Activated T-helper 17 cell treated with anti-CD3 and anti-CD28 coated beads, Interleukin-2, amount 50 U/mL, for 72 hours (primary cell): ENCODE measurements around the gene RSPH6A. TPM values are rescaled to one million over a fixed set of nuclear protein-coding genes. Genes with fewer than 3 reads are reported as not detected.

Experiments used
- ATAC-seq: fragments of 150-1000 bp; cut with Tn5 transposase; replicated peaks from 2 replicates; pipeline ENCODE4 v1.10.0; 2021; ENCODE audit warnings: mild to moderate bottlenecking, moderate library complexity
- H3K27ac Mint-ChIP-seq: one replicate; pipeline ENCODE4 v1.8.0; 2022; ENCODE audit warnings: mixed read lengths
- H3K27me3 Mint-ChIP-seq: one replicate; pipeline ENCODE4 v1.8.0; 2022; ENCODE audit warnings: mixed read lengths
- H3K36me3 Mint-ChIP-seq: one replicate; pipeline ENCODE4 v1.8.0; 2022; ENCODE audit warnings: low read depth, mild to moderate bottlenecking, mixed read lengths
- H3K4me1 Mint-ChIP-seq: one replicate; pipeline ENCODE4 v1.8.0; 2022; ENCODE audit warnings: mixed read lengths
- H3K4me3 Mint-ChIP-seq: one replicate; pipeline ENCODE4 v1.8.0; 2022; ENCODE audit warnings: mild to moderate bottlenecking, mixed read lengths
- H3K9me3 Mint-ChIP-seq: one replicate; pipeline ENCODE4 v1.8.0; 2022; ENCODE audit warnings: mixed read lengths
- total RNA-seq, 2 donors: library from RNA; stranded (reverse); gene quantifications; one replicate each; pipeline ENCODE4 v1.2.3, GENCODE V29; 2022

The RSPH6A gene
- total RNA-seq, 2 donors from 2014 or later: 0.26 to 0.40 TPM

DNA sequence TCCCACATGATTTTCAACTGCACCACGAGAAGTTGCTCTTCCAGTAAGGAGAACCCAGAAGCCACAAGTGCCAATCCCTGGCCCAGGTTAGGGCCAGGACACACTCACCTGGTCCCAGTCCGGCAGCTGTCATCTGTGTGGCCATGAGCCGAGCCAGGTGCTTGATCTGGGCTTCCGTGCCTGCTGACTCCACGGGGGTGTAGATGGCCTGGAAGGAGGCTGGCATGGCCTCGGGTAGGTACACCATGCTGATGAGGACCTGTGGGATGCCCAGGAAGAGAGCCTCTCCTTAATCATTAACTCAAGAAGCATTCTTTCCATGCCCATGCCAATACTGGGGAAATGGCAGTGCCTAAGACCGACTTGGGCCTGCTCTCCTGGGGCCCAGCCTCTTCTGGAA is 19.9 kb upstream of the RSPH6A start:
- Mint-ChIP-seq H3K4me3 (no peak overlapping the region), H3K27me3 (no peaks in the 10 kb centered on the region), H3K27ac (no peak overlapping the region), H3K9me3 (no peaks in the 10 kb centered on the region), H3K36me3 (peaks cover 100% of the 10 kb centered on the region), H3K4me1 (no peaks in the 10 kb centered on the region)
- ATAC-seq: no peak

DNA sequence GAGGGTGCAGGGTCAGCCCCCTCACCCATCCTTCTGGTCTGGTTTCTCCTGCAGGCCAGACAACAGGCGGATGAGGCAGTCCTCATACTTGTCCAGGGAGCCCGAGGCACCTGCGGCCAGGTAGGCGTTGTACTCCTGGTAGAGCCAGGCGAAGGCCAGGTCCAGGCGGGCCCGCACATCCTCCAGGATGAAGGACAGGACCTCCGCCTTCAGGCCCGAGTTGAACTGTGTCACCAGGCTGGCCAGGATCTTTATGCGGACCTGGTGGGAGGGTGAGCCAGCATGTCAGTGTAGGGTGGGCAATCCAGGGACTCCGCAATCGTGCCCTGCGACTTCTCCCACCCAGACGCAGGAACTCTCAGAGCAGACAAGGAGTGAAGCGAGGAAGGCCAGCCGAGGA is 13.8 kb upstream of the RSPH6A start:
- no peak overlapping the region for H3K27ac Mint-ChIP-seq
- no peak for ATAC-seq

DNA sequence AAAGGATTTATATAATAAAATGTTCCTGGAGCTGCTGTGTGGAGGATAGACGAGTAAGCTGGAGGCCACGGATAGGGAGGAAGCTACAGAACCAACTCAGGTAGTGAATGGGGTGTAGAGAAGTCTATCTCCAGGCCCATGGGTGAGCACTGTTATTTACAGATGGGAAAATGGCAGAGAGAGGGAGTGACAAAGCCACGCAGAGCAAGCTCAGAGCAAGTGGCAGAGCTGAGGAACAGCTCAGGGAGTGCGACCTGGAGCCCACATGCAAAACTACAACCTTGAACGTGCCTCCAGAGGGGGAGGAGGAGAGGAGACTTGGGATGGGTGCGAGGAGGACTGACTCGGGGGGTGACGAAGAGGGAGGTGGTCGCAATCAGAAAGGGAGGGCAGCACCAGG is 13.4 kb upstream of the RSPH6A start:
- ATAC-seq: no peak
- no peak overlapping the region for H3K27ac Mint-ChIP-seq
- H3K36me3 Mint-ChIP-seq: peaks cover 94% of the 10 kb centered on the region
- H3K9me3 Mint-ChIP-seq: no peaks in the 10 kb centered on the region
- H3K4me3 Mint-ChIP-seq: no peak overlapping the region
- no peaks in the 10 kb centered on the region for H3K4me1 Mint-ChIP-seq
- no peaks in the 10 kb centered on the region for H3K27me3 Mint-ChIP-seq

More for the DNA sequence above, 13.8 kb upstream of the RSPH6A start:
- no peaks in the 10 kb centered on the region for H3K4me1 Mint-ChIP-seq
- H3K4me3 Mint-ChIP-seq: no peak overlapping the region
- no peaks in the 10 kb centered on the region for H3K27me3 Mint-ChIP-seq
- H3K36me3 Mint-ChIP-seq: peaks cover 96% of the 10 kb centered on the region
- no peaks in the 10 kb centered on the region for H3K9me3 Mint-ChIP-seq

DNA sequence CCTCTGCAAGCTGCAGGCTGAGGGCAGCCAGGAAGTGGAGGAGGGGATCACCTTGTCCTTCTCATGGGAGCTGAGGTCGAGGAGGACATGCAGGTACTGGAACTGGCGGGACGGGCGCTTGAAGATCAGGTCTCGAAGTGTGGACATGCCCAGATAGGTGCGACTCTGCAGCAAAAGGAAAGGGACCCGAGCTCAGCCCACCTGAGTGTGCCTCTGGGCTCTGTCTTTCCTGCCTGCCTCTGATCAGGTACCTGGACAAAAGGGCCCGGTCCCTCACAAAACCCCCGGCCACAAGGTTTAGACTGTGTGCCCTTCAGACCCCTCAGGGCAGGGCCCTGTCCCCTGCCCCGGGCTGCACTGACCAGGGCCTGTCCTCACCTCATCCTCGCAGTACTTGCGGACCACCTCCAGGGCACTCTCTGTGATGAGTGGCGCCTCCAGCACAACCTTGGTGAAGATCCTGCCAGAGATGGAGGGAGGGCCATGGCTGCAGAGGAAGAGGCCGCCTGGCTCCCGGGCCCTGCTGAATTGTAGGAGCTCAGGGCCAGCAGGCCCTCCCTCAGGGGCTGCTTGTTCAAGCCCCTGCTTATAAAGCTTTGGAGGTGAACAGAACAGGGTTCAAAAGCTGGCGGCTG is 12.5 kb upstream of the RSPH6A start:
- Mint-ChIP-seq H3K27me3 (no peaks in the 10 kb centered on the region), H3K4me1 (no peaks in the 10 kb centered on the region), H3K9me3 (no peaks in the 10 kb centered on the region), H3K4me3 (no peak overlapping the region), H3K36me3 (peaks cover 94% of the 10 kb centered on the region), H3K27ac (no peak overlapping the region)
- ATAC-seq: no peak

DNA sequence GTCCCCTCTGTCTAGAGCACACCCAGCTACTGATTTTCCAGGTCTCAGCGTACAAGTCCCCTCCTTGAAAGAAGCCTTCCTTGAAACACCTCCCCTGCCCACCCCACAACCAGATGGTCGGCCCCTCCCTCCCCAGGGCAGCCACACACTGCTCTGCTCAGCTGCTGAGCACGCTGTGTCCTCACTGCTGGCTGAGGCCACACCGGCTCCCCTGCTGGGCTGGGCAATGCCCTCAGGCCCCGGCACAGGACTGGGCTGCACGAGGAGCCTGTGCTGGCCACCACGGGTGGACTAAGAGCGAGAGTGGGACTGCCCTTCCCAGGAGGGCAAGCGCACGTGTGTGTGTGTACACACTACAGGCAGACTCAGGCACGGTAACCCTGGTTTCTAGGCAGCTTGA is 11.8 kb upstream of the RSPH6A start:
- Mint-ChIP-seq H3K4me3 (no peak overlapping the region), H3K4me1 (no peaks in the 10 kb centered on the region), H3K9me3 (no peaks in the 10 kb centered on the region), H3K27me3 (no peaks in the 10 kb centered on the region), H3K36me3 (peaks cover 88% of the 10 kb centered on the region), H3K27ac (no peak overlapping the region)
- no peak for ATAC-seq

DNA sequence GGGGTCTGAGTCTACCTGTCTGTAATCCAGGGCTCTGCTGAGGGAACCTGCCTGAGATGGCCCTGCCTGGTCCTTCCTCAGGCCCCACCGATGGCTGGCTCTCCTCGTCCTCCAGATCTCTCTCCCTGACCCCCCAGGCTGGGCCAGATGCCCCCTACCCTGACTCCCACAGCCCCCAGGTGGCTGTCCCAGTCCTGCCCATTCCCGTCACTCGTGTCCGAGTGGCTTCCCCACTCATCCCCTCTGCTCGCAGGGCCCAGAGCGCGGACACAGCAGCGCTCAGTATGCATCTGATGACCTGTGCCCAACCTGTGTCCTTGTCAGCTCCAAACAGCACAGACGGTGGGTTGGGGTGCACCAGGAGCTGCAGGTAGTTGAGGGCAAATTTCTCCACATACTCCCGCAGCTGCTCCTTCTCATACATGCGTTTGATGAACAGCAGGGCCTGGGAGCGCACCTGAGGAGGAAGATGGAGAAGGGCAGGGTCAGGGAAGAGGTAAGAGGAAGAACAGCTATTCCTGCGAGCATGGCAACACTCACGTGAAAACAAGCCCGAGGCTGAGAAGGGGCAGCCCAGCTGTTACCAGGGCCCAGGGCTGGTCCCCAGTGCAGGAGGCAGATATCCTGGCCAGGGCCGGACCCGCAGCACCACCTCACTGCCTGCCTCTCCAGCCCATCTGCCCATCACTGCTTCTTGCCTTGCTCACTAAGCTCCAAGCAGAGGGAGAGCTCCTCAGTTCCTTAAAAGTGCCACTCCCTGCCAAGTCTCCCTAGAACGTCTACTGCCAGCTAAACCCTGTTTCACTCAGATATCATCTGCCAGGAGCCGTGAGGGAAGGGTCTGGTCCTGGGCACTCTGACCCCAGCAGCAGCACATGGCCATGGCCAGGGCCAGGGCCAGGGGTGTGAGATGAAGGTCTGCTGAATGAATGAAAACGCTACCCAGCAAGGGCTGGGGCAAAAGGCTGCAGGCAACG is 11.1 kb upstream of the RSPH6A start:
- Mint-ChIP-seq H3K9me3 (no peaks in the 10 kb centered on the region), H3K36me3 (peaks cover 85% of the 10 kb centered on the region), H3K27me3 (no peaks in the 10 kb centered on the region), H3K4me1 (no peaks in the 10 kb centered on the region), H3K27ac (no peak overlapping the region), H3K4me3 (no peak overlapping the region)
- ATAC-seq: no peak

DNA sequence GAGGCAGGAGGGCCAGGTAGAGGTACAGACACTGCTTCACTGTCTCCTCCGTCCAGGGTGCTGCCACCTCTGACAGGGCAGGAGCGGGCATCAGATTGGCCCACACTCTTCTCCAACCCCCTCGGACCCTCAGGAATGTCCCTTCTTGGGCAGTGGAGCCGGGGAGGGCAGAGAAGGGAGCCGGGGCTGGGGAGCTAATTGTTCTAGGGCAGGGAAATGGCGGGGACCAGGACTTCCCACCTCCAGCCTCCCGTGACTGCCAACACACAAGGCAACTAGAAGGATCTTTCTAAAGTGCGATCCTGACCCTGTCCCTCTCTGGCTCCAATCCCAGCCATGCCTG is 10.1 kb upstream of the RSPH6A start:
- no peak overlapping the region for H3K27ac Mint-ChIP-seq
- H3K4me3 Mint-ChIP-seq: no peak overlapping the region
- peaks cover 78% of the 10 kb centered on the region for H3K36me3 Mint-ChIP-seq
- H3K9me3 Mint-ChIP-seq: no peaks in the 10 kb centered on the region
- H3K4me1 Mint-ChIP-seq: no peaks in the 10 kb centered on the region
- no peak for ATAC-seq
- no peaks in the 10 kb centered on the region for H3K27me3 Mint-ChIP-seq

DNA sequence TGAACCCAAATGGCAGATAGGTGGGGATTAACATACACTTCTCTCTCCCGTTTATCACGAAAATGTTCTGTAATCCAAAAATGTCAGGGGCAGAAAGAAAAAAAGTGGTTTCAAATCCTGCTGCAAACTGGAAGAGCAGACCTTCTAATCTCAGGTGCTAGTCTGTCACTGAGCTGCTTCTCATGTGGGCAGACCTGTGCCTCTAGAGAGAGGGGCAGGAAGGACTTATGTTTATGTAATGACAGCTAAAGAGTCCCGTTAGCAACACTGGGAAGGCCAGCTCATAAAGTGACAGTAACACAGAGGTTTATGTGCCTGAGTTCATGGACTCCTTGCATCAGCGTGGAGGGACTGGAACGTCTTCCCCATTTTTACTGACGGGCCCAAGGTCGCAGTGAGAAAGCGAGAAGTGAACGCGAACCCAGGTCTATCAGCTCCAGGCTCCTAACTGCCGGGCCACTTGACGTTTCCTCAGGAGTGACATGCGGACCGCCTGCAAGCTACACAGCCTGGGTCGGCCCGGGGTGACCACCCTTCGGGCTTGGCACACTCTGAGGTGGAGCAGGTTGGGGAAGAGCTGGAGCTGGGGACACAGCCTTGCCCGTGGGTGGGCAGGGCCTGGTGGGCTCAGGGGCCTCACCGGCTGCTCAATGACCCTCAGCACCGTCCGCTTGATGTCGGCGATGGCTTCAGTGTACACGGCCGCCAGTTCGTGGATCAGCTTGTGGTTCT is 9.6 kb upstream of the RSPH6A start:
- H3K4me1 Mint-ChIP-seq: no peaks in the 10 kb centered on the region
- no peaks in the 10 kb centered on the region for H3K9me3 Mint-ChIP-seq
- H3K27ac Mint-ChIP-seq: no peak overlapping the region
- no peak for ATAC-seq
- H3K27me3 Mint-ChIP-seq: no peaks in the 10 kb centered on the region
- H3K36me3 Mint-ChIP-seq: peaks cover 72% of the 10 kb centered on the region
- no peak overlapping the region for H3K4me3 Mint-ChIP-seq

DNA sequence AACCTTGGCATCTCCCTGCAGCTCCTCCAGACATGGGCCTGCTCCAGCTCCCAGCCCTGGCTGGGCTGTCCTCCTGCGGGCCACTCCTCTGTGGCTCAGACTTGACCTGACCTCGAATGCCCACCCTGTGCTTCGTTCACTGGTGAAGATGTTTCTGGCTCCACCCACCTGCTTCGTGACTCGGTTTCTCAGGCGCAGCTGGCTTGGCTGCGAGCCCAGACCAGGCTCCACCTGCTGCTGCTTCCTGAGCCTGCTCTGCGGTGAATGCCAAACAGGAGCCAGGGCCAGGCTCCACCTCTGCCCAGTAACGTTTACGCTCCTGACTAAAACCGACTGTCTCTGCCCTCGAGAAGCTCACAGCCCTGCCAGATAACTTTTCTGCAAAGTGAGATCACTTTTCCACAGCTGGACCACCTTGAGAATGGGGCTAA is 8.9 kb upstream of the RSPH6A start:
- no peak overlapping the region for H3K4me3 Mint-ChIP-seq
- peaks cover 72% of the 10 kb centered on the region for H3K36me3 Mint-ChIP-seq
- H3K27ac Mint-ChIP-seq: no peak overlapping the region
- H3K9me3 Mint-ChIP-seq: no peaks in the 10 kb centered on the region
- H3K27me3 Mint-ChIP-seq: no peaks in the 10 kb centered on the region
- H3K4me1 Mint-ChIP-seq: no peaks in the 10 kb centered on the region
- no peak for ATAC-seq

DNA sequence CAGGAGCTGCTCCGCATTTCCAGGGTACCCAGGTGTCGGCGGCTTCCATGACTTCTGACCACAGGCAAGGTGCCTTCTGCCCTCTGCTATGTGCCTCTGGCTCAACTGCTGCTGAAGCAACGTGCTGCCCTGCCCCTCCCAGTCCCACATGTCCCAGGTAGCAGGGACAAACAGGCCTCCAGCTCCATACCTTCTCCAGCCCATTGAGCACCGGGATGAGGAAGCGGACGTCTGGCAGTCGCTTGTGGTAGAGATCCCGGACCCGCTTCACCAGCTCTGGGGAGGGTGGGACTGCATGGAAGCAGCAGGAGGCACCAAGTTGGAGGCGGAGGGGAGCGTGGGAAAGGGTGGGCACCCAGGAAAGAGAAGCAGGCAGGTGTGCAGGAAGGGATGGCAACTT is 8.1 kb upstream of the RSPH6A start:
- H3K36me3 Mint-ChIP-seq: peaks cover 63% of the 10 kb centered on the region
- no peak overlapping the region for H3K4me3 Mint-ChIP-seq
- H3K4me1 Mint-ChIP-seq: no peaks in the 10 kb centered on the region
- no peaks in the 10 kb centered on the region for H3K9me3 Mint-ChIP-seq
- no peak for ATAC-seq
- no peak overlapping the region for H3K27ac Mint-ChIP-seq
- no peaks in the 10 kb centered on the region for H3K27me3 Mint-ChIP-seq

DNA sequence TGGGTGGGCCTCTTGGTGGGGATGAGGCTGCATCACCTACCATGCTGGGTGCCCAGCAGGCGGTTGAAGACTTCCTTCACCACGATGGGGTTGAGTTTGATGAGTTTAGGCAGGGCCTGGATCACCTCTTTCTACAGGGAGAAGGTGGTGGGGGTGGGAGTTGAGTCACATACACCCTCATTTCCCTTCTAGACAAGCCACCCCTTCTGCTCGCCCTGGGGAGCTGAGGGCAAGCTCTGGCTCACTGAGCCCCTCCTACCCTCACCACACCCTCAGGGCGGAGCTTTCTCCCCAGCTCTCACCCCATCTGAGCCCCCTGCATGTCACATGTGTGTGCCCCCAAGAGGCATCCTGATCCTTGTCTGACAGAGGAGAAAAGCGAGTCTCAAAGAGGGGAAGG is 7.6 kb upstream of the RSPH6A start:
- H3K36me3 Mint-ChIP-seq: peaks cover 59% of the 10 kb centered on the region

DNA sequence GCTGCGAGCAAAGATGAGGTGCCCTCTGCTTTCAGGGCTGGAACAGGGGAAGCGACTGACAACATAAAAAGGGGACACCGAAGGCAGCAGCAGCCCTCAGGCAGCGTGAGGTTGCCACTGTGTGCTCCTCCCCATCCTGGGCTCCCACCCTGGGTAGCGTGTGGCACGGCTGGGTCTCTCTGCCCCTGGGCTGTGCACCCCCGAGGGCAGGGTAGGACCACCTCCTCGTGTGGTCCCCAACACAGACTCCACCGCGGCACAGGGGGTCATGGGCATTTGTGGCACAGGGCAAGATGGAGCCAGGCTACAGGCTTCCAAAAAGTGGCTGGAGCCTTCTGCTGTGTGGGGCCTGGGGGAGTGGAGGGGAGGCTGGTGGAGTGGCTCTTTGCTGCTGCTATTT is 6.5 kb upstream of the RSPH6A start:
- no peaks in the 10 kb centered on the region for H3K9me3 Mint-ChIP-seq
- H3K27ac Mint-ChIP-seq: peak overlapping the region; percentile 36
- no peak overlapping the region for H3K4me3 Mint-ChIP-seq
- no peaks in the 10 kb centered on the region for H3K4me1 Mint-ChIP-seq
- ATAC-seq: no peak
- H3K36me3 Mint-ChIP-seq: peaks cover 53% of the 10 kb centered on the region
- no peaks in the 10 kb centered on the region for H3K27me3 Mint-ChIP-seq

More for the DNA sequence above, 7.6 kb upstream of the RSPH6A start:
- Mint-ChIP-seq H3K27me3 (no peaks in the 10 kb centered on the region), H3K27ac (no peak overlapping the region), H3K4me1 (no peaks in the 10 kb centered on the region), H3K4me3 (no peak overlapping the region), H3K9me3 (no peaks in the 10 kb centered on the region)
- no peak for ATAC-seq

DNA sequence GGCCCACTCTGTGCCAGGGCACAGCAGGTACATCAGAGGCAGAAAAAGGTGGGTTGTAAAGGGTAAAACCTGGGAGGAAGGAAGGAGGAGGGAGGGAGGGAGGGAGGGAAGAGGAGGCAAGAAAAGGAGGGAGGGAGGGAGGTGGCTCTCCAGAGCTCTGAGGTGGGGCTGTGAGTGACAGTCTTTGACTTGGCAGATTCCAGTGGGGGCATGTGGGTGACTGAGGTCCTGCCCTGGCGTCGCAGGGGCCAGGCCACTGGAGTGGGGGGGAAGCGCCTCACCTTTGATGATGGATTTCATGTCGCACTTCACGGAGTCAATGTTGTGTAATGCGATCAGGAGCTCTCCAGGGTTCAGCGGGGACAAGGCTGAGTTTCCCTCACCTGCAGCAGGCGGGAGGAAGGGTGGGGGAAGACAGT is 6.0 kb upstream of the RSPH6A start:
- no peak overlapping the region for H3K4me3 Mint-ChIP-seq
- H3K27ac Mint-ChIP-seq: peak overlapping the region; percentile 36

DNA sequence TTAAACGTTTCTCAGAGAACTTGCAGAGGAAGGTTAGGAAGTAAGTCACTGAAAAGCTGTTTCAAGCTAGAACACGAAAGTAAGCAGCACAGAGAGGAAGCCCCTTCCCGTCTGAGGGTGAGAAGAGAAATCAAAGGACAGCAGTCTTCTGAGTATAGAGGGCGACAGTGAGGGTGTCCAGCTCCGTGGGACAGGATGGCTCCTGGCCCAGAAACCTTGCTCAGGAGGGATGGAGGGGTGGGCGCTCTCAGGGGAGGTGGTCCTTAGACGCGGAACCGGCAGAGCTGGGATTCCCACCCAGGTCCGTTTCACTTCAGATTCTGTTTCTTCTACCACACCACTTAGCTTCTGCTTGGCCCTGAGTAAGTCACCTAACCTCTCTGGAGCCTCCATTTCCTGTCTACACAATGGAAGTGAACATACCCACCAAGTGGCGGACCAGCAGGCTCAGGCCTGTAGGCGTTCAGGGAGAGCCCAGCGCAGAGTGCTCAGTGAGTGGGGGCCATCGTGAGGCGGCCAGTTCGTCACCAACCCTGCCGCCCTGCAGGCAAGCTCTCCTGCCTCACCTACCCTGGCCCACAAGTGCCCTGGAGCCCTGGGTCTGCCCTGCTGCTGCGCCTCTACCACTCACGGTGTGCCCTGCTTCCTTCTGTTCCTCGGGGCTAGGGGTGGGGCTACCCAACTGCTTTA is 5.5 kb upstream of the RSPH6A start:
- H3K36me3 Mint-ChIP-seq: peaks cover 47% of the 10 kb centered on the region
- no peaks in the 10 kb centered on the region for H3K9me3 Mint-ChIP-seq
- no peak overlapping the region for H3K4me3 Mint-ChIP-seq
- H3K27me3 Mint-ChIP-seq: no peaks in the 10 kb centered on the region
- no peaks in the 10 kb centered on the region for H3K4me1 Mint-ChIP-seq
- no peak overlapping the region for H3K27ac Mint-ChIP-seq
- no peak for ATAC-seq

More for the DNA sequence above, 6.0 kb upstream of the RSPH6A start:
- no peak for ATAC-seq
- peaks cover 48% of the 10 kb centered on the region for H3K36me3 Mint-ChIP-seq
- H3K4me1 Mint-ChIP-seq: no peaks in the 10 kb centered on the region
- no peaks in the 10 kb centered on the region for H3K27me3 Mint-ChIP-seq
- no peaks in the 10 kb centered on the region for H3K9me3 Mint-ChIP-seq
